A549 treated with GW870086 at 1 μM for 4 hours (cell line): ENCODE measurements around the gene NPVF. TPM values are rescaled to one million over a fixed set of nuclear protein-coding genes. Genes with fewer than 3 reads are reported as not detected.

Source experiments
- total RNA-seq: library from RNA; stranded (reverse); fragments of 200-300 nt; extraction: Qiagen RNA extraction; gene quantifications from 5 replicates; pipeline ENCODE4 v1.2.3, GENCODE V29; 2022; ENCODE audit warnings: low read depth

Gene NPVF
- not detected in 5 replicates for total RNA-seq

DNA sequence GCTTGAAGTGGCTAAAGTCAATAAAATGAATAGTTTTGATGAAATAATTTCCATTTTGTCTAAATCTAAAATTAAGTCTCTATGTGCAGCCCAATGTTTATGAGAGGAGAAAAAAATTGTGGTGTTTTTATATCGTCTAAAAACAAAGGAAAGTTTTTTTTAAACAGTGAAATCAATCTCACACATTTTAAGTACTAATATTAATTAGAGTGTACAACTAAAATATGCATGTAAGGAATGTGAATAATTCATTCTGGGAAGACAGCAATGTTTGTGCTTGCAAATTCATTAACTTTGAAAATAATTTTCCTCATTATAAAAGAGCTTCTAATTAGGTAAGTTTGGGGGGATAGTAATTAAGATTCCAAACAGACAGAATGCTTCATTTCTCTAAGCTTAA lies at the start of gene NPVF:
NPVF (minus strand) TSS at position 101 of the 400 bp plus-strand sequence; CDS start at position 54, 47 bp downstream.

Other genes with a start within 250 kb of the NPVF start
- gene OSBPL3, start 248.3 kb downstream of the NPVF start, total RNA-seq: 11.5 to 16.5 TPM (median 13.6 TPM) in 5 replicates
- gene CYCS, start 103.2 kb downstream of the NPVF start, total RNA-seq: 239 to 271 TPM (median 255 TPM) in 5 replicates